GM12864 (cell line): ENCODE data around the gene CPSF4L.

ENCODE experiments used
- DNase-seq: peaks from one replicate; pipeline ENCODE4 v3.0.0-alpha.2; 2011; ENCODE audit warnings: low read depth
- H3K4me3 ChIP-seq: 2 replicates; pipeline ENCODE4 v1.5.1; 2011; ENCODE audit warnings: mild to moderate bottlenecking, low read depth, low read length, control low read depth
- TF ChIP-seq, protein P1 (sequence below): IDR thresholded peaks from 2 replicates; pipeline ENCODE4 v1.5.1; 2011; ENCODE audit warnings: low read depth, mild to moderate bottlenecking, moderate library complexity, low read length, control low read depth, inconsistent platforms; ENCODE audit errors: missing control alignments

The CPSF4L gene

DNA sequence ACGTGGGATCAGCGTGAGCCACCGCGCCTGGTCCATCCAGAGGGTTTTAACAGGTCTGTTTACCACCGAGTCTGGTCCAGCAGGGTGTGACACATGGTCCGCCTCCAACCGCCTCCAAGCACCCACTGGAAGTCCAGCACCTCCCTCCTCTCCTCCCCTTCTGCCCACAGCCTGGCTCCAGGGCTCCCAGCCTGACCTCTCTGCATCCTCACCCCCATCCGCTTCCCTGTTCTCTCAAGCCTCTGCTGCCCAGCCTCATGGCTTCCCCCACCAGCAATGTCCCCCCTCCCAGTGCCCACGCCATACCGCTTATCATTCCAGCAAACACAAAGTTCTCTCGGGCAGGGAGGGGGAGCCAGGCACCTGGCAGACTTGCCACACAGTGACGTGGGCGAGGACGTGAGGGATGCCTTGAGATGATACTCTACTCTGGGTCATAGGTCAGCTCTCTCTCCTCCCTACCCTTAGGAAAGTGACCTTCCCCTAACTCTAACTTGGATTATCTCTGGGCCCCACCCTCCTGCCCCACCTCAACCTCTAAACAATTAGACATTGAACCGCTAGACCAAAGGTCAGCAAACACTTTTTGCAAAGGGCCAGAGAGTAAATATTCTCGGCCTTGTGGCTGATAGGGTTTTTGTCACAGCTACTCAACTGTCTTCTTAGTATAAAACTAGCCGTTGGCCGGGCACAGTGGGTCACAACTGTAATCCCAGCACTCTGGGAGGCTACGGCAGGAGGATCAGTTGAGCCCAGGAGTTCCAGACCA is 27.0 kb upstream of the CPSF4L start:
- TF ChIP-seq, protein P1, sequence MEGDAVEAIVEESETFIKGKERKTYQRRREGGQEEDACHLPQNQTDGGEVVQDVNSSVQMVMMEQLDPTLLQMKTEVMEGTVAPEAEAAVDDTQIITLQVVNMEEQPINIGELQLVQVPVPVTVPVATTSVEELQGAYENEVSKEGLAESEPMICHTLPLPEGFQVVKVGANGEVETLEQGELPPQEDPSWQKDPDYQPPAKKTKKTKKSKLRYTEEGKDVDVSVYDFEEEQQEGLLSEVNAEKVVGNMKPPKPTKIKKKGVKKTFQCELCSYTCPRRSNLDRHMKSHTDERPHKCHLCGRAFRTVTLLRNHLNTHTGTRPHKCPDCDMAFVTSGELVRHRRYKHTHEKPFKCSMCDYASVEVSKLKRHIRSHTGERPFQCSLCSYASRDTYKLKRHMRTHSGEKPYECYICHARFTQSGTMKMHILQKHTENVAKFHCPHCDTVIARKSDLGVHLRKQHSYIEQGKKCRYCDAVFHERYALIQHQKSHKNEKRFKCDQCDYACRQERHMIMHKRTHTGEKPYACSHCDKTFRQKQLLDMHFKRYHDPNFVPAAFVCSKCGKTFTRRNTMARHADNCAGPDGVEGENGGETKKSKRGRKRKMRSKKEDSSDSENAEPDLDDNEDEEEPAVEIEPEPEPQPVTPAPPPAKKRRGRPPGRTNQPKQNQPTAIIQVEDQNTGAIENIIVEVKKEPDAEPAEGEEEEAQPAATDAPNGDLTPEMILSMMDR = no peak
- no peak overlapping the region for H3K4me3 ChIP-seq
- DNase-seq = no peak

DNA sequence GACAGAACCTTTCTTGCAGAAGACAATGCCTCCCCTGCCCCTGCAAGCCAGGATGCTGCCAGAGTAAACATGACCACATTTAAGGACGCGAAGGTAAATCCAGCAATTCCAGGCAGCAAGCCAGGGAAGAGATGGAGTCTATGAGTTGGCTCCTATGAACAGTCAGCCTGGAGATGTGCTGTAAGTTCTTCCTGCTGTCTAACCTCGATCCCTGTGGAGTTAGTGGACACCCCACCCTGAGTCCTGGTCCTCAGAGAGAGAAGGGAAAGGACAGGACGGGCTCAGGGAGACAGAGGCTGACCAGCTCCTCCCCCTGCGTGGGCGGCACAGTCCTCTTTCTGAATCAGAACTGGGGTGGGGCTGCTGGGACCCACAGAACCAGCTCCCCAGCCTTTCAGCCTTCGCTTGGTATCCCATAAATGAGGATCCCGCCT is 25.2 kb upstream of the CPSF4L start:
- TF ChIP-seq, protein P1 = no peak
- no peak overlapping the region for H3K4me3 ChIP-seq
- DNase-seq = no peak

DNA sequence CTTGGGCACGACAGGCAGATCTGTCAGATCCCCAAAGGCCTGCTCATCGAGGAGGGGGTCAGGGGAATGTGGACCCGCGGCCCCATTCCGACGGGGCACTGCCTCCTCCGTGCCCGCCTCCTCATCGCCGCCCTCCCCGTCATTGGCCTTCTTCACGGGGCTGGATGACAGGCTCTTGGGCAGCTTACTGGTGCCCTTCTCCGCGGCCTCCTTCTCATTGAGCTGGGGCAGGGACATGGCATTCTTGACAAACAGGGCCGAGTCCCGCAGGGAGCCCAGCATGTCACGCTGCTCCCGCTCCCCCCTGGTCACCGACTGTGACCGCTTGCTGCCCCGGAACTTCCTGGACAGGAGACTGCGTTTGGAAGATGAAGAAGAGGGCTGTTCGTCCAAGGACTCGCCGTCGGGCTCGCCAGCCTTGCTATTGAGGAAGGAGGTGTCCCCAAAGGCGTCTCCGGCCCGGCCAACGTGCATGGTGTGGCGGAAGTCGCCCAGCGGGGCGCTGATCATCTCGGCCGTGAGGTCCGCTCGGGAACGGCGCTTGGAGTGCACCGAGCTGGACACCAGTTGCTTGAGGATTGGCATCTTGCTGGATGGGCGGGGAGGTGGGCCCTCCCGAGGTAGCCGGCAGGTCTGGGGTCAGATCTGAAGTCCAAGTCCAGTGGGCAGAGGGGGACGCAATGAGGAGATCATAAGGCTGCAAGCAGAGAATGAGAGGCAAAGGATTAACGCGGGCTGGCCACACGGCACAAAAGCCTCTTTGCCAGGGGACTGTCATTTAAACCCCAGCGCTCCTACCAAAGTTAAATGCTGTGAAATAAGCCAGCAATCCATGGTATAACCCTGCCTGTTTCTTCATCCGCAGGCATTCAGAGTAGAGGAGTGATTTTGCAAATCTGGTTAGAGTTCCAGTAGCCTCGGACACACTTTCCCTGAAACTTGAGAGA is 24.5 kb upstream of the CPSF4L start:
- TF ChIP-seq, protein P1 = no peak
- no peak overlapping the region for H3K4me3 ChIP-seq
- no peak for DNase-seq

DNA sequence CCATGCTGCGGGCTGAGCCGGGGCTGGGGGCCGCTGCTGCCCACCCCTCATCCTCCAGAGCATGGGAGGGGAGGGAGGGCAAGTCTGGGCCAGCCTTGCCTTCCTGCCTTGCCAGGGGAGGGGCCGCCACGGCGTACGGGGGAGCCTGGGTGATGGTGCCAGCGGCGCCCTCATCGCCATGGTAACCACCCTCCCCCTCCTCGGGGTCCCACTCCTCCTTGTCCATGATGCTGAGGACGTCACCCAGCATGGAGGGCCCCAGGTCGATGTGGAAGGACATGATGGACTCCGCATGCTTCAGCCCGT is 23.9 kb upstream of the CPSF4L start:
- no peak overlapping the region for H3K4me3 ChIP-seq
- TF ChIP-seq, protein P1 = no peak
- DNase-seq = no peak

DNA sequence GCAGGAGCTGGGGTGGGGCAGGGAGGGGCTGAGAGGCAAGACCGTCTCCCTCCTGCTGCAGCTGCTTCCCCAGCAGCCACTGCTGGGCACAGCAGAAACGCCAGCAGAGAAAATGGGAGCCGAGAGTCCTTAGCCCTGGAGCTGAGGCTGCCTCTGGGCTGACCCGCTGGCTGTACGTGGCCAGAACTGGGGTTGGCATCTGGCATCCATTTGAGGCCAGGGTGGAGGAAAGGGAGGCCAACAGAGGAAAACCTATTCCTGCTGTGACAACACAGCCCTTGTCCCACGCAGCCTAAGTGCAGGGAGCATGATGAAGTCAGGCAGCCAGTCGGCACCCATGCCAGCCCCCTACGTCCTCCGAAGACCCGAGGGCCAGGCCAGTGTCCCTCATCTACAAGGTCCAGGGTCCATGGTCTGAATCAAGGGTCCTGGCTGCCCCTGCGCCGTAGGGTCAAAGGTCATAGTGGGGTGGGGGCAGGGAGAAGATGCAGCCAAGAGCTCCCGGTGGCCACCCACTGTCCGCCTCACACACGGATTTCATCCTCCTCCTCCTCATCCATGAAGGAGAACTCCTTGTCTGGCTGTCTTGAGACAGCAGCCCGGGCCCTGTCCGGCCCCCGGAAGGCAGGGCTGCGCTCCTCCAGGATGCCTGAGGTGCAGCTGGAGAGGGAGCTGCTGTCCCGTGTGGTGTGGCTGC is 23.4 kb upstream of the CPSF4L start:
- TF ChIP-seq, protein P1 = no peak
- DNase-seq = no peak
- H3K4me3 ChIP-seq = no peak overlapping the region

DNA sequence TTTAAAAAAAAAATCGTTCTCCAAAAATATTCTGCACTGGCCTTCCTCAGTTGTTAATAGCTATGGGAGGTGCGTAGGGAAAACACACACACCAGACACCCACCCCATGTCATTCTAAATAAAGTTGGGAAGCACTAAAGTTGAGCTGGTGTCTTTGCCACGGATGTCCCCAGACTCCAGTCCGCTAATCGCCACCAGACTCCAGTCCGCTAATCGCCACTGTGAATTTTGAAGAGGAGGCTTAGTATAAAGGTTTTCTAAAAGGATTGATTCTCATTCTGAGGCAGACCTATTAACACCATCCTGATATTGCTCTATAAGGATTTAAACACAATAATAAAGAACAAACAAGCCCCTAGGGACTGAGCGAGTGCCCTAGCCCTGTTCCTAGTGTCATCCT is 22.7 kb upstream of the CPSF4L start:
- no peak overlapping the region for H3K4me3 ChIP-seq
- TF ChIP-seq, protein P1 = no peak
- DNase-seq = no peak
